ENCODE measurements around the gene KLF9.

Gene KLF9

GRCh38 chr9:70413799-70414775 lies at the start of gene KLF9:
TSS of gene KLF9 (minus strand) at chr9:70414657. CDS start at chr9:70413363, 1,294 bp downstream.
- H3K36me3 ChIP-seq (ENCODE audit: control insufficient read depth, insufficient read depth, low read length, severe bottlenecking) = no peaks in the 10 kb centered on the region
- no peaks in the 10 kb centered on the region for H3K27me3 ChIP-seq (replicated peaks; ENCODE audit: control insufficient read depth, insufficient read depth, low read length)

GRCh38 chr9:70463877-70464276 lies 49.4 kb upstream of the KLF9 start:
- Histone ChIP-seq H3K4me1 (ENCODE audit: control insufficient read depth, insufficient read depth, low read length) (peaks cover 45% of the 10 kb centered on the region), H3K4me3 (ENCODE audit: low read length) (no peak overlapping the region), H3K9ac (ENCODE audit: low read length) (no peak overlapping the region), H3K36me3 (ENCODE audit: control insufficient read depth, insufficient read depth, low read length, severe bottlenecking) (no peaks in the 10 kb centered on the region), H3K27me3 (replicated peaks; ENCODE audit: control insufficient read depth, insufficient read depth, low read length) (no peaks in the 10 kb centered on the region), H3K9me3 (ENCODE audit: control insufficient read depth, low read length) (no peaks in the 10 kb centered on the region)
- no peak for DNase-seq (ENCODE audit: low read depth)

More at GRCh38 chr9:70413799-70414775, at the start of gene KLF9:
- H3K4me1 ChIP-seq (ENCODE audit: control insufficient read depth, insufficient read depth, low read length) = peaks cover 50% of the 10 kb centered on the region
- H3K9me3 ChIP-seq (ENCODE audit: control insufficient read depth, low read length) = no peaks in the 10 kb centered on the region
- peak within 1 kb of the TSS; percentile 100 for H3K9ac ChIP-seq (ENCODE audit: low read length)
- peak within 1 kb of the TSS; percentile 98 for H3K4me3 ChIP-seq (ENCODE audit: low read length)
- peak; percentile 98 for DNase-seq (ENCODE audit: low read depth)

GRCh38 chr9:70462300-70462699 lies 47.8 kb upstream of the KLF9 start:
- no peaks in the 10 kb centered on the region for H3K9me3 ChIP-seq (ENCODE audit: control insufficient read depth, low read length)
- H3K27me3 ChIP-seq (replicated peaks; ENCODE audit: control insufficient read depth, insufficient read depth, low read length) = no peaks in the 10 kb centered on the region
- H3K4me1 ChIP-seq (ENCODE audit: control insufficient read depth, insufficient read depth, low read length) = peaks cover 38% of the 10 kb centered on the region
- no peak overlapping the region for H3K9ac ChIP-seq (ENCODE audit: low read length)
- no peak overlapping the region for H3K4me3 ChIP-seq (ENCODE audit: low read length)
- DNase-seq (ENCODE audit: low read depth) = no peak
- H3K36me3 ChIP-seq (ENCODE audit: control insufficient read depth, insufficient read depth, low read length, severe bottlenecking) = no peaks in the 10 kb centered on the region

GRCh38 chr9:70457235-70457634 lies 42.8 kb upstream of the KLF9 start:
- no peaks in the 10 kb centered on the region for H3K9me3 ChIP-seq (ENCODE audit: control insufficient read depth, low read length)
- H3K9ac ChIP-seq (ENCODE audit: low read length) = no peak overlapping the region
- H3K27me3 ChIP-seq (replicated peaks; ENCODE audit: control insufficient read depth, insufficient read depth, low read length) = no peaks in the 10 kb centered on the region
- DNase-seq (ENCODE audit: low read depth) = no peak
- no peak overlapping the region for H3K4me3 ChIP-seq (ENCODE audit: low read length)
- H3K4me1 ChIP-seq (ENCODE audit: control insufficient read depth, insufficient read depth, low read length) = peaks cover 12% of the 10 kb centered on the region
- H3K36me3 ChIP-seq (ENCODE audit: control insufficient read depth, insufficient read depth, low read length, severe bottlenecking) = no peaks in the 10 kb centered on the region

- H3K9ac ChIP-seq (ENCODE audit: low read length) = no peak overlapping the region
- no peaks in the 10 kb centered on the region for H3K27me3 ChIP-seq (replicated peaks; ENCODE audit: control insufficient read depth, insufficient read depth, low read length)
- H3K4me3 ChIP-seq (ENCODE audit: low read length) = no peak overlapping the region
- H3K9me3 ChIP-seq (ENCODE audit: control insufficient read depth, low read length) = no peaks in the 10 kb centered on the region
- peaks cover 7% of the 10 kb centered on the region for H3K4me1 ChIP-seq (ENCODE audit: control insufficient read depth, insufficient read depth, low read length)
- no peak for DNase-seq (ENCODE audit: low read depth)
- H3K36me3 ChIP-seq (ENCODE audit: control insufficient read depth, insufficient read depth, low read length, severe bottlenecking) = no peaks in the 10 kb centered on the region
Observed at GRCh38 chr9:70455993-70456704, 41.7 kb upstream of the KLF9 start.

- peaks cover 7% of the 10 kb centered on the region for H3K4me1 ChIP-seq (ENCODE audit: control insufficient read depth, insufficient read depth, low read length)
- H3K27me3 ChIP-seq (replicated peaks; ENCODE audit: control insufficient read depth, insufficient read depth, low read length) = no peaks in the 10 kb centered on the region
- H3K9ac ChIP-seq (ENCODE audit: low read length) = no peak overlapping the region
- H3K36me3 ChIP-seq (ENCODE audit: control insufficient read depth, insufficient read depth, low read length, severe bottlenecking) = no peaks in the 10 kb centered on the region
- no peaks in the 10 kb centered on the region for H3K9me3 ChIP-seq (ENCODE audit: control insufficient read depth, low read length)
- DNase-seq (ENCODE audit: low read depth) = no peak
- H3K4me3 ChIP-seq (ENCODE audit: low read length) = no peak overlapping the region
Observed at GRCh38 chr9:70452365-70452764, 37.9 kb upstream of the KLF9 start.

- H3K27me3 ChIP-seq (replicated peaks; ENCODE audit: control insufficient read depth, insufficient read depth, low read length) = no peaks in the 10 kb centered on the region
- H3K9me3 ChIP-seq (ENCODE audit: control insufficient read depth, low read length) = no peaks in the 10 kb centered on the region
- no peak for DNase-seq (ENCODE audit: low read depth)
- no peak overlapping the region for H3K4me3 ChIP-seq (ENCODE audit: low read length)
- no peaks in the 10 kb centered on the region for H3K36me3 ChIP-seq (ENCODE audit: control insufficient read depth, insufficient read depth, low read length, severe bottlenecking)
- no peak overlapping the region for H3K9ac ChIP-seq (ENCODE audit: low read length)
- peaks cover 7% of the 10 kb centered on the region for H3K4me1 ChIP-seq (ENCODE audit: control insufficient read depth, insufficient read depth, low read length)
Observed at GRCh38 chr9:70451765-70452164, 37.3 kb upstream of the KLF9 start.

- no peaks in the 10 kb centered on the region for H3K36me3 ChIP-seq (ENCODE audit: control insufficient read depth, insufficient read depth, low read length, severe bottlenecking)
- no peak for DNase-seq (ENCODE audit: low read depth)
- no peaks in the 10 kb centered on the region for H3K9me3 ChIP-seq (ENCODE audit: control insufficient read depth, low read length)
- peaks cover under 1% of the 10 kb centered on the region for H3K4me1 ChIP-seq (ENCODE audit: control insufficient read depth, insufficient read depth, low read length)
- H3K27me3 ChIP-seq (replicated peaks; ENCODE audit: control insufficient read depth, insufficient read depth, low read length) = no peaks in the 10 kb centered on the region
- H3K9ac ChIP-seq (ENCODE audit: low read length) = no peak overlapping the region
- no peak overlapping the region for H3K4me3 ChIP-seq (ENCODE audit: low read length)
Observed at GRCh38 chr9:70450738-70451137, 36.3 kb upstream of the KLF9 start.

GRCh38 chr9:70449461-70449860 lies 35.0 kb upstream of the KLF9 start:
- no peak for DNase-seq (ENCODE audit: low read depth)
- Histone ChIP-seq H3K27me3 (replicated peaks; ENCODE audit: control insufficient read depth, insufficient read depth, low read length) (no peaks in the 10 kb centered on the region), H3K9me3 (ENCODE audit: control insufficient read depth, low read length) (no peaks in the 10 kb centered on the region), H3K36me3 (ENCODE audit: control insufficient read depth, insufficient read depth, low read length, severe bottlenecking) (no peaks in the 10 kb centered on the region), H3K9ac (ENCODE audit: low read length) (no peak overlapping the region), H3K4me3 (ENCODE audit: low read length) (no peak overlapping the region), H3K4me1 (ENCODE audit: control insufficient read depth, insufficient read depth, low read length) (no peaks in the 10 kb centered on the region)

GRCh38 chr9:70448919-70449318 lies 34.5 kb upstream of the KLF9 start:
- Histone ChIP-seq H3K27me3 (replicated peaks; ENCODE audit: control insufficient read depth, insufficient read depth, low read length) (no peaks in the 10 kb centered on the region), H3K4me3 (ENCODE audit: low read length) (no peak overlapping the region), H3K9ac (ENCODE audit: low read length) (no peak overlapping the region), H3K9me3 (ENCODE audit: control insufficient read depth, low read length) (no peaks in the 10 kb centered on the region), H3K4me1 (ENCODE audit: control insufficient read depth, insufficient read depth, low read length) (no peaks in the 10 kb centered on the region), H3K36me3 (ENCODE audit: control insufficient read depth, insufficient read depth, low read length, severe bottlenecking) (no peaks in the 10 kb centered on the region)
- DNase-seq (ENCODE audit: low read depth) = no peak

- H3K36me3 ChIP-seq (ENCODE audit: control insufficient read depth, insufficient read depth, low read length, severe bottlenecking) = no peaks in the 10 kb centered on the region
- H3K9me3 ChIP-seq (ENCODE audit: control insufficient read depth, low read length) = no peaks in the 10 kb centered on the region
- no peaks in the 10 kb centered on the region for H3K27me3 ChIP-seq (replicated peaks; ENCODE audit: control insufficient read depth, insufficient read depth, low read length)
- no peak overlapping the region for H3K4me3 ChIP-seq (ENCODE audit: low read length)
- peak; percentile 69 for DNase-seq (ENCODE audit: low read depth)
- no peak overlapping the region for H3K9ac ChIP-seq (ENCODE audit: low read length)
- no peaks in the 10 kb centered on the region for H3K4me1 ChIP-seq (ENCODE audit: control insufficient read depth, insufficient read depth, low read length)
Observed at GRCh38 chr9:70444904-70445303, 30.4 kb upstream of the KLF9 start.
